Panc1 (cell line): ENCODE data around the gene MAP3K6.

Experiments
- REST ChIP-seq, 2 experiments: IDR thresholded peaks; 2 replicates each; pipeline ENCODE4 v1.6.1; 2011 to 2012; ENCODE audit warnings: low read depth in 2 of 2, control low read depth in 1 of 2, low read length in 1 of 2, mild to moderate bottlenecking in 1 of 2, moderate library complexity in 1 of 2; ENCODE audit not compliant: insufficient read depth in 1 of 2
- TF ChIP-seq, protein P1 (sequence below): fragments of 450-650 bp; IDR thresholded peaks from 2 replicates; pipeline ENCODE4 v1.5.1; 2017; ENCODE audit warnings: mild to moderate bottlenecking

DNA sequence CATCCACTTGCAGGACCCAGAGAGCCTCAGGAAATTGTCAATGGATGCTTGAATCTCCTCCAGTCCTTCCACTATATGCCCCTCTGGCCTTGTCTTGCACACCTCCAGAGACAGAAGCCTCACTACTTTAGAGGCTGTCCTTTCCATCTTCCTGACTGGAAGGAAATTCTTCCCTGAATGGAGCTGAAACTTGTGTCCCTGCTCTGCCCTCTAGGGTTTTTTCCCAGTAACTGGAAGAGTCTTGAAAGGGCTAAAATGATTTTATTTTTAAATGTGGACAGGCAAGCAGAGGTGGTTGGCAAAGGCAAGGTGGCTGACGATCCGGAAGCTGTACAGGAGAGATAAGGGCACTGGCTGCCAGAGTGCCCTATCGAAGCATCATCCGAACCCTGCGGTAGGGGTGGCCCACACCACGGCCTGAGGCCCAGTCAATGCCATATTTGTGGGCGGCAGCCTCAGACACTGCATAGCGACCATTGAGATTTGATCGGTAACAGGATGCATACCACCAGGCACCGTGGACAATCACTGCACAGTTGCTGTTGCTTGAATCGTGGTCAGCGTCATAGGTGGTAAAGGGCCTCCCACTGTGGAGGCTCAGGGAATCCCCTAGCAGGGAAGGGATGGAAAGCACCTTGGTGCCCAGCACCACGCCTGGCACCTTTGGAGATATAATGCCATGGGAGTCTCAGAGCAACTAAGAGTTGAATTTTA is 2.3 kb upstream of the MAP3K6 start:
- TF ChIP-seq, protein P1, sequence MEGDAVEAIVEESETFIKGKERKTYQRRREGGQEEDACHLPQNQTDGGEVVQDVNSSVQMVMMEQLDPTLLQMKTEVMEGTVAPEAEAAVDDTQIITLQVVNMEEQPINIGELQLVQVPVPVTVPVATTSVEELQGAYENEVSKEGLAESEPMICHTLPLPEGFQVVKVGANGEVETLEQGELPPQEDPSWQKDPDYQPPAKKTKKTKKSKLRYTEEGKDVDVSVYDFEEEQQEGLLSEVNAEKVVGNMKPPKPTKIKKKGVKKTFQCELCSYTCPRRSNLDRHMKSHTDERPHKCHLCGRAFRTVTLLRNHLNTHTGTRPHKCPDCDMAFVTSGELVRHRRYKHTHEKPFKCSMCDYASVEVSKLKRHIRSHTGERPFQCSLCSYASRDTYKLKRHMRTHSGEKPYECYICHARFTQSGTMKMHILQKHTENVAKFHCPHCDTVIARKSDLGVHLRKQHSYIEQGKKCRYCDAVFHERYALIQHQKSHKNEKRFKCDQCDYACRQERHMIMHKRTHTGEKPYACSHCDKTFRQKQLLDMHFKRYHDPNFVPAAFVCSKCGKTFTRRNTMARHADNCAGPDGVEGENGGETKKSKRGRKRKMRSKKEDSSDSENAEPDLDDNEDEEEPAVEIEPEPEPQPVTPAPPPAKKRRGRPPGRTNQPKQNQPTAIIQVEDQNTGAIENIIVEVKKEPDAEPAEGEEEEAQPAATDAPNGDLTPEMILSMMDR, result peak; percentile 56; the same call in 1 of the 2 replicates
- TF ChIP-seq REST (IDR thresholded peaks at IDR 0.05; ENCODE audit: insufficient read depth in 1 of 2, low read depth in 2 of 2, low read length in 1 of 2), result no peak
